Esophagus muscularis mucosa (tissue), 4 donors: ENCODE results near the gene TMEM255B.

ENCODE experiments used
- CTCF ChIP-seq, 3 experiments: fragments of 200-600 bp in 2 of 3; fragments of 450-650 bp in 1 of 3; sonication (generic) in 2 of 3; IDR thresholded peaks; one replicate each; pipeline ENCODE4 v1.5.1; 2017 to 2019; ENCODE audit warnings: antibody characterized with exemption in 3 of 3, mild to moderate bottlenecking in 2 of 3, moderate library complexity in 1 of 3
- EP300 ChIP-seq: sonication (generic); formaldehyde crosslinking; IDR thresholded peaks from one replicate; pipeline ENCODE4 v1.6.1; 2017; ENCODE audit warnings: antibody characterized with exemption
- POLR2A ChIP-seq: fragments of 450-650 bp; IDR thresholded peaks from one replicate; pipeline ENCODE4 v1.6.1; 2017; ENCODE audit warnings: antibody characterized with exemption, moderate library complexity, mild to moderate bottlenecking, low read depth
- POLR2AphosphoS5 ChIP-seq, 2 donors: sonication (generic); formaldehyde crosslinking; IDR thresholded peaks; one replicate each; pipeline ENCODE4 v1.6.1; 2017; ENCODE audit warnings: antibody characterized with exemption in 2 of 2

GRCh38 chr13:113813070-113813748, 54.2 kb downstream of the TMEM255B start:
- TF ChIP-seq CTCF (IDR thresholded peaks at IDR 0.05), result no peak
- TF ChIP-seq POLR2A, result no peak
- TF ChIP-seq POLR2AphosphoS5 (IDR thresholded peaks at IDR 0.05), result no peak
- TF ChIP-seq EP300, result no peak
